OCI-LY3 (cell line): ENCODE measurements around the gene ARID5A.

ENCODE experiments used
- EZH2phosphoT487 ChIP-seq: fragments of 200-600 bp; shearing (Covaris generic); IDR thresholded peaks from 2 replicates; pipeline ENCODE4 v1.6.1; 2018; ENCODE audit warnings: antibody characterized with exemption, mixed run types, low read depth
- TF ChIP-seq, protein P1 (sequence below): fragments of 200-600, 300-600 bp; sonication (generic); IDR thresholded peaks from 2 replicates; pipeline ENCODE4 v1.5.1; 2014; ENCODE audit warnings: antibody characterized with exemption, low read length, low read depth

DNA sequence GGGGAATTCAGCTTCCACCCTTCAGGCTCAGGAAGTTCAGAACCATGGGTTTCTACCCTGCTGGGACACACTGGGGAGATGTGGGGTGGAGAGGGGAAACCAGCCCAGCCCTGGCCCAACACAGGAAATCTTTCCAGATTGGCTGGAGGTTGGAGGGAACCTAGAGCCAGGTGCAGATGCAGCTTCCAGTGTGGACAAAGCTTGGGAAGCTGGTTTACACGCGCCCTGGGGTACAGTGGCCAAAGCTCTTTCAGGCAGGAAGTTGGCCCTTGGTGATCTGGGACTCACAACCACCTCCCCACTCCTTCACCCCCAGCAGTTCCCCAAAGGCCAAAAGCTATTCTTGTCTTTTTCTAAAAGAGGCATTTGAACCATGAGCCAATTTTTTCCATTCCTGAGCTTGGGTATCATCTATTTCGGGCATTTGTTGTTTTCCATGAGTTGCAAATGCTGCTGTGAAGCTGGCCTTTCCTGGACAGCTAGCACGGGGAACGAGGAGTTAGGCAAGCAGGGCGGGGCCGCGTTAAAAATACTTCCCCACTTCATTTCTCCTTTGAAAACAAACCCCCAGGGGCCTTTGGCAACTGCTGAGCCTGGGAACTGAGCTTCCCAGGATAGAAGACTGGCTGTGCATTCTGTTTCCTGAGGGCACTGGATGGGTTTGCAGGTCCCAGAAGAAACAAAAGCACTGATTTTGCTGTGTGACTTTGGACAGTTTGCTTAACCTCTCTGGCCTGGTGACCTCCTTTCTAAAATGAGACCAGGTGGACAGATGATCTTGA lies 3.1 kb upstream of the ARID5A start:
- TF ChIP-seq EZH2phosphoT487: no peak
- TF ChIP-seq, protein P1, sequence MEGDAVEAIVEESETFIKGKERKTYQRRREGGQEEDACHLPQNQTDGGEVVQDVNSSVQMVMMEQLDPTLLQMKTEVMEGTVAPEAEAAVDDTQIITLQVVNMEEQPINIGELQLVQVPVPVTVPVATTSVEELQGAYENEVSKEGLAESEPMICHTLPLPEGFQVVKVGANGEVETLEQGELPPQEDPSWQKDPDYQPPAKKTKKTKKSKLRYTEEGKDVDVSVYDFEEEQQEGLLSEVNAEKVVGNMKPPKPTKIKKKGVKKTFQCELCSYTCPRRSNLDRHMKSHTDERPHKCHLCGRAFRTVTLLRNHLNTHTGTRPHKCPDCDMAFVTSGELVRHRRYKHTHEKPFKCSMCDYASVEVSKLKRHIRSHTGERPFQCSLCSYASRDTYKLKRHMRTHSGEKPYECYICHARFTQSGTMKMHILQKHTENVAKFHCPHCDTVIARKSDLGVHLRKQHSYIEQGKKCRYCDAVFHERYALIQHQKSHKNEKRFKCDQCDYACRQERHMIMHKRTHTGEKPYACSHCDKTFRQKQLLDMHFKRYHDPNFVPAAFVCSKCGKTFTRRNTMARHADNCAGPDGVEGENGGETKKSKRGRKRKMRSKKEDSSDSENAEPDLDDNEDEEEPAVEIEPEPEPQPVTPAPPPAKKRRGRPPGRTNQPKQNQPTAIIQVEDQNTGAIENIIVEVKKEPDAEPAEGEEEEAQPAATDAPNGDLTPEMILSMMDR: no peak
